Central memory CD8-positive, alpha-beta T cell (primary cell): Measurements from ENCODE around the gene DMRT1.
"Not testable (repeated sequence)": the region's sequence is repeated elsewhere in the genome, so short reads cannot be mapped to it uniquely, and the experiment has no call there.

Experiments
- ATAC-seq: fragments of 150-1000 bp; cut with Tn5 transposase; replicated peaks from 2 replicates; pipeline ENCODE4 v1.10.0; 2022; ENCODE audit warnings: mild to moderate bottlenecking, moderate FRiP score, moderate number of reproducible peaks; ENCODE audit not compliant: poor library complexity, severe bottlenecking; ENCODE audit errors: extremely low read depth
- DNase-seq, 2 donors: peaks; one replicate each; pipeline ENCODE4 v3.0.0; 2021; ENCODE audit warnings: low spot score in 2 of 2
- H3K27ac Mint-ChIP-seq: one replicate; pipeline ENCODE4 v1.8.0; 2022; ENCODE audit warnings: low read depth, mild to moderate bottlenecking, moderate library complexity, mixed read lengths
- H3K27me3 Mint-ChIP-seq: one replicate; pipeline ENCODE4 v1.8.0; 2022; ENCODE audit warnings: mixed read lengths
- H3K36me3 Mint-ChIP-seq: one replicate; pipeline ENCODE4 v1.8.0; 2022; ENCODE audit warnings: mild to moderate bottlenecking, moderate library complexity, mixed read lengths; ENCODE audit not compliant: insufficient read depth
- H3K4me1 Mint-ChIP-seq: one replicate; pipeline ENCODE4 v1.8.0; 2022; ENCODE audit warnings: mixed read lengths
- H3K4me3 Mint-ChIP-seq: one replicate; pipeline ENCODE4 v1.8.0; 2022; ENCODE audit warnings: mild to moderate bottlenecking, moderate library complexity, mixed read lengths
- H3K9me3 Mint-ChIP-seq: one replicate; pipeline ENCODE4 v1.8.0; 2022; ENCODE audit warnings: mixed read lengths

DMRT1 gene

GRCh38 chr9:826500-827280, 14.8 kb upstream of the DMRT1 start:
- Mint-ChIP-seq H3K36me3 (no peaks in the 10 kb centered on the region), H3K27ac (no peak overlapping the region), H3K4me3 (no peak overlapping the region), H3K9me3 (no peaks in the 10 kb centered on the region), H3K4me1 (no peaks in the 10 kb centered on the region), H3K27me3 (peaks cover 12% of the 10 kb centered on the region)
- ATAC-seq (no peak), DNase-seq (no peak)

GRCh38 chr9:840343-840742, 1.2 kb upstream of the DMRT1 start:
- ATAC-seq (no peak), DNase-seq (no peak)
- H3K36me3 Mint-ChIP-seq: no peaks in the 10 kb centered on the region
- H3K4me3 Mint-ChIP-seq: no peak overlapping the region
- H3K27ac Mint-ChIP-seq: no peak overlapping the region
- H3K27me3 Mint-ChIP-seq: peaks cover 44% of the 10 kb centered on the region
- no peaks in the 10 kb centered on the region for H3K4me1 Mint-ChIP-seq
- H3K9me3 Mint-ChIP-seq: no peaks in the 10 kb centered on the region

GRCh38 chr9:842635-843426, 1.3 kb downstream of the DMRT1 start:
- ATAC-seq: no peak
- Mint-ChIP-seq H3K27ac (no peak overlapping the region), H3K4me3 (no peak overlapping the region), H3K4me1 (no peaks in the 10 kb centered on the region), H3K36me3 (peaks cover 3% of the 10 kb centered on the region), H3K27me3 (peaks cover 66% of the 10 kb centered on the region), H3K9me3 (no peaks in the 10 kb centered on the region)
- DNase-seq: no peak

- peaks cover 3% of the 10 kb centered on the region for H3K36me3 Mint-ChIP-seq
- no peak overlapping the region for H3K4me3 Mint-ChIP-seq
- ATAC-seq: no peak
These were observed 1.9 kb downstream of the DMRT1 start for GRCh38 chr9:843427-843785.

GRCh38 chr9:846852-847251, 5.4 kb downstream of the DMRT1 start:
- DNase-seq: no peak
- H3K9me3 Mint-ChIP-seq: no peaks in the 10 kb centered on the region
- peaks cover 56% of the 10 kb centered on the region for H3K27me3 Mint-ChIP-seq

More at GRCh38 chr9:843427-843785, 1.9 kb downstream of the DMRT1 start:
- Mint-ChIP-seq H3K9me3 (no peaks in the 10 kb centered on the region), H3K27ac (no peak overlapping the region), H3K27me3 (peaks cover 66% of the 10 kb centered on the region), H3K4me1 (no peaks in the 10 kb centered on the region)
- DNase-seq: no peak

GRCh38 chr9:847505-847904, 6.0 kb downstream of the DMRT1 start:
- Mint-ChIP-seq H3K9me3 (no peaks in the 10 kb centered on the region), H3K4me1 (no peaks in the 10 kb centered on the region), H3K27me3 (peaks cover 56% of the 10 kb centered on the region), H3K36me3 (peaks cover 3% of the 10 kb centered on the region), H3K4me3 (no peak overlapping the region), H3K27ac (no peak overlapping the region)
- ATAC-seq (no peak), DNase-seq (no peak)

More at GRCh38 chr9:846852-847251, 5.4 kb downstream of the DMRT1 start:
- Mint-ChIP-seq H3K4me3 (no peak overlapping the region), H3K4me1 (no peaks in the 10 kb centered on the region), H3K36me3 (peaks cover 3% of the 10 kb centered on the region), H3K27ac (no peak overlapping the region)
- ATAC-seq: no peak

- Mint-ChIP-seq H3K27ac (no peak overlapping the region), H3K4me3 (no peak overlapping the region), H3K27me3 (peaks cover 42% of the 10 kb centered on the region), H3K4me1 (no peaks in the 10 kb centered on the region), H3K36me3 (peaks cover 4% of the 10 kb centered on the region), H3K9me3 (no peaks in the 10 kb centered on the region)
- ATAC-seq: no peak
- DNase-seq: no peak
These were observed 7.9 kb downstream of the DMRT1 start for GRCh38 chr9:849431-849830.

GRCh38 chr9:852539-852938, 11.0 kb downstream of the DMRT1 start:
- Mint-ChIP-seq H3K36me3 (peaks cover 1% of the 10 kb centered on the region), H3K9me3 (no peaks in the 10 kb centered on the region), H3K27ac (no peak overlapping the region), H3K27me3 (peaks cover 22% of the 10 kb centered on the region), H3K4me1 (no peaks in the 10 kb centered on the region), H3K4me3 (no peak overlapping the region)
- no peak for DNase-seq
- ATAC-seq: no peak

- ATAC-seq: no peak
- DNase-seq: no peak
- no peaks in the 10 kb centered on the region for H3K4me1 Mint-ChIP-seq
- H3K4me3 Mint-ChIP-seq: no peak overlapping the region
- no peaks in the 10 kb centered on the region for H3K36me3 Mint-ChIP-seq
- H3K27ac Mint-ChIP-seq: no peak overlapping the region
- no peaks in the 10 kb centered on the region for H3K9me3 Mint-ChIP-seq
- H3K27me3 Mint-ChIP-seq: peaks cover 49% of the 10 kb centered on the region
These were observed 17.8 kb downstream of the DMRT1 start for GRCh38 chr9:859251-859650.

GRCh38 chr9:860706-861105, 19.2 kb downstream of the DMRT1 start:
- Mint-ChIP-seq H3K27me3 (peaks cover 49% of the 10 kb centered on the region), H3K4me1 (no peaks in the 10 kb centered on the region)

GRCh38 chr9:861525-861924, 20.0 kb downstream of the DMRT1 start:
- not testable (repeated sequence) for H3K4me3 Mint-ChIP-seq, H3K4me1 Mint-ChIP-seq, DNase-seq, H3K9me3 Mint-ChIP-seq, H3K36me3 Mint-ChIP-seq, ATAC-seq, H3K27ac Mint-ChIP-seq
- H3K27me3 Mint-ChIP-seq: peaks cover 51% of the 10 kb centered on the region

More at GRCh38 chr9:860706-861105, 19.2 kb downstream of the DMRT1 start:
- Mint-ChIP-seq H3K36me3 (no peaks in the 10 kb centered on the region), H3K4me3 (no peak overlapping the region), H3K27ac (no peak overlapping the region), H3K9me3 (no peaks in the 10 kb centered on the region)
- no peak for DNase-seq
- no peak for ATAC-seq

GRCh38 chr9:875119-875962, 33.8 kb downstream of the DMRT1 start:
- ATAC-seq (no peak), DNase-seq (no peak)
- Mint-ChIP-seq H3K4me1 (no peaks in the 10 kb centered on the region), H3K9me3 (no peaks in the 10 kb centered on the region), H3K27me3 (peaks cover 26% of the 10 kb centered on the region), H3K36me3 (no peaks in the 10 kb centered on the region), H3K4me3 (no peak overlapping the region), H3K27ac (no peak overlapping the region)
